C4-2B (cell line): ENCODE measurements around the gene TMPRSS5.

Source experiments
- CTCF ChIP-seq: fragments of 450-650 bp; conservative IDR thresholded peaks from 2 replicates; pipeline ENCODE4 v1.5.1; 2017; ENCODE audit warnings: mild to moderate bottlenecking
- ZFX ChIP-seq: fragments of 450-650 bp; IDR thresholded peaks from 2 replicates; pipeline ENCODE4 v1.6.1; 2017

GRCh38 chr11:113649311-113649710 is 56.8 kb downstream of the TMPRSS5 start:
- no peak for TF ChIP-seq CTCF
- TF ChIP-seq ZFX: no peak
